K562 (cell line): ENCODE data around the gene ENKD1. TPM values are rescaled to one million over a fixed set of nuclear protein-coding genes. Genes with fewer than 3 reads are reported as not detected.

Experiments used
- ATAC-seq: fragments of 200-7000 bp; cut with Tn5 transposase; 3 replicates; pipeline ENCODE4 v1.9.1; 2020; ENCODE audit warnings: moderate library complexity
- BruUV-seq: library from RNA; stranded (reverse); fragments of 400-500 nt; replicated peaks from 2 replicates; lab custom pipeline; 2021; lab: Mats Ljungman, UMichigan
- CTCF ChIA-PET: fragments of 300-600 bp; formaldehyde crosslinking; extraction: SDS; loops from one replicate; lab custom pipeline; 2021; ENCODE audit warnings: low intra/inter-chr PET ratio; lab: Yijun Ruan, JAX
- POLR2A ChIA-PET: fragments of 300-600, 350-650 bp; sonication (Branson Sonifier 250); formaldehyde crosslinking; extraction: SDS; loops from one replicate; lab custom pipeline; 2021; ENCODE audit warnings: antibody characterized with exemption, inconsistent platforms; lab: Yijun Ruan, JAX
- DNase-seq, 4 experiments: peaks; one replicate each; pipeline versions ENCODE4 v3.0.0 to v3.0.0-alpha.2; 2011 to 2018; ENCODE audit warnings: low spot score in 3 of 4, mixed read lengths in 3 of 4; ENCODE audit errors: extremely low read depth in 1 of 4
- FAIRE-seq: peaks from 2 replicates; lab custom pipeline; 2011; peaks lifted over from hg19 to GRCh38; lab: Jason Lieb, UNC
- H2AFZ ChIP-seq: 2 replicates; pipeline ENCODE4 v1.6.0; 2011; ENCODE audit warnings: low read depth, low read length, control low read depth, inconsistent platforms
- H3K27ac ChIP-seq: fragments of 200-600 bp; 3 replicates; pipeline ENCODE4 v1.8.0; 2011; ENCODE audit warnings: low read depth, mild to moderate bottlenecking, control low read depth, inconsistent platforms, low read length, moderate library complexity, mixed read lengths; ENCODE audit errors: extremely low read depth
- H3K27me3 ChIP-seq, 2 experiments: fragments of 300-600 bp in 1 of 2; 2 replicates in 1 of 2; 3 replicates in 1 of 2; pipeline versions ENCODE4 v1.6.0 to v1.8.0; 2011; ENCODE audit warnings: inconsistent platforms in 2 of 2, low read length in 2 of 2, mild to moderate bottlenecking in 1 of 2, mixed read lengths in 1 of 2, moderate library complexity in 1 of 2; ENCODE audit not compliant: control insufficient read depth in 2 of 2, insufficient read depth in 2 of 2
- H3K36me3 ChIP-seq: fragments of 300-600 bp; 3 replicates; pipeline ENCODE4 v1.8.0; 2011; ENCODE audit warnings: mild to moderate bottlenecking, low read length, inconsistent platforms; ENCODE audit not compliant: control insufficient read depth, insufficient read depth
- H3K4me1 ChIP-seq, 2 experiments: fragments of 200-600 bp in 1 of 2; replicated peaks in 1 of 2; 2 replicates in 1 of 2; 3 replicates in 1 of 2; pipeline versions ENCODE4 v1.5.1 to v1.8.0; 2011; ENCODE audit warnings: inconsistent platforms in 2 of 2, low read length in 2 of 2, mild to moderate bottlenecking in 1 of 2, mixed read lengths in 1 of 2, moderate library complexity in 1 of 2; ENCODE audit not compliant: control insufficient read depth in 2 of 2, insufficient read depth in 2 of 2
- H3K4me2 ChIP-seq: 2 replicates; pipeline ENCODE4 v1.6.1; 2011; ENCODE audit warnings: low read length, control low read depth, inconsistent platforms, mixed read lengths; ENCODE audit not compliant: insufficient read depth
- H3K4me3 ChIP-seq: fragments of 200-600 bp; sonication (generic), shearing (Covaris generic); 2 replicates; pipeline ENCODE4 v1.5.1; 2016; ENCODE audit warnings: control low read depth, inconsistent platforms
- H3K79me2 ChIP-seq: fragments of 200-600 bp; 3 replicates; pipeline ENCODE4 v1.8.0; 2011; ENCODE audit warnings: low read length, inconsistent platforms; ENCODE audit not compliant: control insufficient read depth, insufficient read depth
- H3K9ac ChIP-seq, 2 experiments: 2 replicates each; pipeline versions ENCODE4 v1.6.0 to v1.6.1; 2011; ENCODE audit warnings: low read depth in 2 of 2, low read length in 2 of 2, control low read depth in 1 of 2, inconsistent platforms in 1 of 2, mild to moderate bottlenecking in 1 of 2, mixed read lengths in 1 of 2; ENCODE audit not compliant: insufficient read depth in 1 of 2
- H3K9me1 ChIP-seq: one replicate; pipeline ENCODE4 v1.6.0; 2011; ENCODE audit warnings: inconsistent platforms, mild to moderate bottlenecking, low read length, moderate library complexity; ENCODE audit not compliant: control insufficient read depth, insufficient read depth
- H3K9me3 ChIP-seq: replicated peaks from 2 replicates; pipeline ENCODE4 v1.5.1; 2011; ENCODE audit warnings: low read depth, low read length, inconsistent platforms; ENCODE audit not compliant: control insufficient read depth, insufficient read depth
- H4K20me1 ChIP-seq: replicated peaks from 2 replicates; pipeline ENCODE4 v1.6.1; 2011; ENCODE audit warnings: low read length, inconsistent platforms, mixed read lengths; ENCODE audit not compliant: control insufficient read depth, insufficient read depth
- ASH1L ChIP-seq: fragments of 450-650 bp; IDR thresholded peaks from 2 replicates; pipeline ENCODE4 v1.6.1; 2018; ENCODE audit warnings: borderline replicate concordance, mild to moderate bottlenecking, low read depth; ENCODE audit not compliant: partially characterized antibody
- CC2D1A ChIP-seq: fragments of 450-650 bp; IDR thresholded peaks from 2 replicates; pipeline ENCODE4 v1.6.1; 2017; ENCODE audit warnings: mild to moderate bottlenecking
- FOXJ3 ChIP-seq: sonication (generic); formaldehyde crosslinking; IDR thresholded peaks from 2 replicates; pipeline ENCODE4 v1.4.0; 2020; ENCODE audit warnings: mild to moderate bottlenecking, missing genetic modification reagents
- MED1 ChIP-seq: sonication (generic); formaldehyde crosslinking; IDR thresholded peaks from 2 replicates; pipeline ENCODE4 v1.8.1; 2023; ENCODE audit warnings: missing genetic modification reagents, borderline replicate concordance
- NELFE ChIP-seq: IDR thresholded peaks from 2 replicates; pipeline ENCODE4 v1.6.1; 2011; ENCODE audit warnings: mild to moderate bottlenecking; ENCODE audit not compliant: insufficient read depth, insufficient read length
- SNIP1 ChIP-seq: fragments of 450-650 bp; IDR thresholded peaks from 2 replicates; pipeline ENCODE4 v1.7.1; 2017; ENCODE audit warnings: low read depth, mild to moderate bottlenecking
- SUPT5H ChIP-seq: fragments of 450-650 bp; IDR thresholded peaks from 2 replicates; pipeline ENCODE4 v1.6.1; 2016
- XRCC3 ChIP-seq: fragments of 450-650 bp; IDR thresholded peaks from 2 replicates; pipeline ENCODE4 v1.6.1; 2017; ENCODE audit warnings: mild to moderate bottlenecking, moderate library complexity
- ZNF717 ChIP-seq: fragments of 250-450 bp; sonication (Bioruptor Pico); IDR thresholded peaks from 2 replicates; pipeline ENCODE4 v1.5.0; 2021
- ZNF75A ChIP-seq: fragments of 450-650 bp; formaldehyde crosslinking; IDR thresholded peaks from 2 replicates; pipeline ENCODE4 v1.4.0; 2020; ENCODE audit warnings: mild to moderate bottlenecking
- ZSCAN32 ChIP-seq: fragments of 450-650 bp; formaldehyde crosslinking; IDR thresholded peaks from 2 replicates; pipeline ENCODE4 v1.4.0; 2020; ENCODE audit warnings: mild to moderate bottlenecking, moderate library complexity
- in situ Hi-C: fragments of 300-500 bp; cut with MboI; formaldehyde crosslinking; loops from 4 replicates; pipeline ENCODE4 v1.15.0; 2018; ENCODE audit warnings: inconsistent platforms, mixed read lengths
- intact Hi-C: fragments of 100-400 bp; cut with micrococcal nuclease; formaldehyde crosslinking; loops from 2 replicates; pipeline ENCODE4 v1.14.2; 2022
- polyA plus RNA-seq, 8 experiments: library from polyadenylated mRNA; depleted of rRNA in 4 of 8; stranded (reverse) in 5 of 8; unstranded in 3 of 8; fragments of >200 nt; fragmentation: Nextera tagmentation in 2 of 8; fragmentation: Illumina TruSeq in 1 of 8; extraction: Ambion mirVana in 2 of 8; extraction: Trizol in 1 of 8; gene quantifications; 2 replicates each; pipeline versions ENCODE4 v1.2.1 to v1.2.3, GENCODE V29; 2011 to 2014; ENCODE audit warnings: inconsistent platforms in 1 of 8, missing spikeins in 1 of 8
- total RNA-seq, 7 experiments: library from RNA; depleted of rRNA in 6 of 7; stranded (reverse); fragments of >200 nt in 6 of 7; fragmentation: Illumina TruSeq in 2 of 7; extraction: Trizol in 2 of 7; gene quantifications; 2 replicates each; pipeline versions ENCODE4 v1.2.1 to v1.2.3, GENCODE V29; 2011 to 2021; ENCODE audit warnings: low replicate concordance in 1 of 7
- TF ChIP-seq, protein P1 (sequence below): fragments of 250-450 bp; sonication (Bioruptor Pico); IDR thresholded peaks from 2 replicates; pipeline ENCODE4 v1.4.0; 2020; ENCODE audit warnings: borderline replicate concordance

Gene ENKD1
- total and polyA plus RNA-seq, 9 of the 15 experiments (the other 6 are each of a cell fraction or from before 2014, with no cell fraction given), result 1.1 to 26.9 (median 8.3) TPM

DNA sequence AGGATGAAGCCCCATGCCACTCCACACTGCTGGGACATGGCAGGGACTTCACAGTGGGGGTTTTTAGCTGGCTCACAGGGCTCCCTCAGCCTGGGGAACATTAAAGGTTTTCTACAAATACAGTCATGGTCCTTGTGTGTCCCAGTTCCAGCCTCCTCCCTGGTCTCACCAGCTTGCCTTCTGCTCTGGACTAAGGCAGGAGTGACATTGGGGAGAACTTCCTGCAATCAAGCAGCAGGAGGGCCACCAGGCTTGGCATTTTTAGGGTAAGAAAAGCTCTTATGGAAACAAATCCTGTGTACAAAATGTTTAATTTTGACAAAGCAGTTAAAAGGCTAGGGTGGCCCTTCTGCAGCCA lies 3.9 kb downstream of the ENKD1 start:
- no TSS peak for BruUV-seq
- no peaks in the 10 kb centered on the region for H3K27me3 ChIP-seq
- no peak for DNase-seq
- no peaks in the 10 kb centered on the region for H3K9me3 ChIP-seq
- peaks cover 10% of the 10 kb centered on the region; the same call in 1 of the 2 replicates for H4K20me1 ChIP-seq
- H3K27ac ChIP-seq, result no peak overlapping the region
- in situ Hi-C loops (no loop called here), intact Hi-C loops (no loop called here)
- no peak overlapping the region for H3K4me3 ChIP-seq
- FAIRE-seq, result no peak
- H3K4me2 ChIP-seq, result no peak overlapping the region
- H3K4me1 ChIP-seq, result peaks cover 17 to 69% of the 10 kb centered on the region in 2 experiments
- H2AFZ ChIP-seq, result no peak overlapping the region
- TF ChIP-seq XRCC3 (no peak), SUPT5H (no peak), SNIP1 (no peak), ZNF717 (CRISPR knock-in tag) (no peak), FOXJ3 (CRISPR knock-in tag) (no peak), ZNF75A (CRISPR knock-in tag) (no peak), MED1 (CRISPR knock-in tag) (no peak), CC2D1A (no peak), ASH1L (no peak), ZSCAN32 (no peak), NELFE (no peak)
- TF ChIP-seq, protein P1, sequence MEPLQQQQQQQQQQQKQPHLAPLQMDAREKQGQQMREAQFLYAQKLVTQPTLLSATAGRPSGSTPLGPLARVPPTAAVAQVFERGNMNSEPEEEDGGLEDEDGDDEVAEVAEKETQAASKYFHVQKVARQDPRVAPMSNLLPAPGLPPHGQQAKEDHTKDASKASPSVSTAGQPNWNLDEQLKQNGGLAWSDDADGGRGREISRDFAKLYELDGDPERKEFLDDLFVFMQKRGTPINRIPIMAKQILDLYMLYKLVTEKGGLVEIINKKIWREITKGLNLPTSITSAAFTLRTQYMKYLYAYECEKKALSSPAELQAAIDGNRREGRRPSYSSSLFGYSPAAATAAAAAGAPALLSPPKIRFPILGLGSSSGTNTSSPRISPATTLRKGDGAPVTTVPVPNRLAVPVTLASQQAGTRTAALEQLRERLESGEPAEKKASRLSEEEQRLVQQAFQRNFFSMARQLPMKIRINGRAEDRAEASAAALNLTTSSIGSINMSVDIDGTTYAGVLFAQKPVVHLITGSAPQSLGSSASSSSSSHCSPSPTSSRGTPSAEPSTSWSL, result no peak
- TF ChIP-seq, all 486 proteins: peak for 0
- CTCF ChIA-PET, result no interaction called here
- Histone ChIP-seq H3K9me1 (no peaks in the 10 kb centered on the region), H3K9ac (0 out of 4 replicates have a peak overlapping the region, but pooled peaks of 1 of the 2 experiments have one; percentile 14), H3K36me3 (peaks cover 20% of the 10 kb centered on the region), H3K79me2 (peaks cover 17% of the 10 kb centered on the region)
- no peak for ATAC-seq
- POLR2A ChIA-PET, result interaction anchor here (0.5 to 1.2 kb wide), 4 partner anchors 10 to 285 kb away, joined by 3 to 5 read pairs (median 4); no protein-coding TSS in a partner anchor
